Stimulated activated CD4-positive, alpha-beta T cell treated with anti-CD3 and anti-CD28 coated beads, Interleukin-15, amount 100 ng/mL, for 48 hours (primary cell): ENCODE measurements around the gene TCF12.

ENCODE experiments used
- DNase-seq, 2 donors: peaks; one replicate each; pipeline ENCODE4 v3.0.0-alpha.2; 2020; ENCODE audit warnings: low read depth in 2 of 2

TCF12 gene

DNA sequence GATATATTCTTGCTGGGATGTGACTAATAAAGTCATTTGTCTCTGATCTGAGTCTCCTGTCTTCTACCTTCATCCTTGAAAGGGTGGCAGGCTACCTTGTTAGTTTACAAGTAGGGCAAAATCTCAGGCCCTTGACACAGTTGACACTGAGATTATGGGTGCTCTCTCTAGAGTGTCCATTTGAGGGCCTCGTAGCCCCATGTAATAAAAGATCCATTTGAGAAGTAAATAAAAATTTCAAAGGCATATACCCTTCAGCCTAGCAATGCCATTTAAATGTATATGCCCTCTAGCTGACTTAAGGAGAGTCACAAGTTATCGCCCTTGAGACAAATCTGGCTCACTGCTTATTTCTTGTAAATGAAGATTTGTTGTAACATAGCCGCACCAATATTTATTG is 98.6 kb downstream of the TCF12 start:
- DNase-seq: no peak

DNA sequence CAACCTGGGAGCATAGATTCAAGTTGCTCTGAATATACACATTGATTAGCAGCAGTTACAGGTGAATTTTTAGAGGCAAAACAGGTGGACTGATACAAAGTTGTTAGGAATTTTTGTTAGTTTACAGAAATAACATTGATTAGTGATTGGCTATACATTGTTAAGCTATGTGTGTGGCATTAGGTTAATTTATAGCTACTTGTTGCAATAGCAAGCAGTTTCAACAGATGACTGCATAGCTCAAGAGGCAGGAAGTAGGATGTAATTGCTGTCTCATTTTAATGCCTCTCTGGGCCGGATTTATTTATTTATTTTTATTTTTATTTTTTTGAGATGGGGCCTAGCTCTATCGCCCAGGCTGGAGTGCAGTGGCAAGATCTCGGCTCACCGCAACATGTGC is 99.7 kb downstream of the TCF12 start:
- DNase-seq: no peak

DNA sequence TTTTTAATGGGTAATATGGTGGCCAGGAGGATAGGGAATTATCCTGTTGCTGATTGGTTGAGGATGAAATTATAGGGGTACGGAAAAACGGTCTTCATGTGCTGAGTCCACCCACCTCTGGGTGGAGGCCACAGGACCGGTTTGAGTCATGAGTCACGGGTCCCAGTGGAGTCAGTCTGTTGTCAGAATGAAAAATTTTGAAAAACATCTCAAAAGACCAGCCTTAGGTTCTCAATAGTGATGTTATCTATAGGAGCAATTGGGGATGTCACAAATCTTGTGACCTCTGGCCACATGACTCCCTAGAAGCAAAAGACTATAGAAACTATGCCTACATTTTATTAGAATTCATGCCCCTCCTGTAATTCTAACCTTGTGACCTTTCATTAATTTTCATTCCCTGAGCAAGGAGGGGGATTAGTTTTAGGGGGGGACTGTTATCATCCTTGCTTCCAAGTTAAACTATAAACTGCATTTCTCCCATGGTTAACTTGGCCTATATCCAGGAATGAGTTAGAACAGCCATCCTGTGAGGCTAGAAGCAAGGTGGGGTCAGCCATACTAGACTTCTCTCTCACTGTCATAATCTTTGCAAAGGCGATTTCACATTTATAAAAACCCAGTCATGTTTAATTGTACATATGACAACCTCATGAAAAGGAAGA is 101.2 kb downstream of the TCF12 start:
- no peak for DNase-seq

DNA sequence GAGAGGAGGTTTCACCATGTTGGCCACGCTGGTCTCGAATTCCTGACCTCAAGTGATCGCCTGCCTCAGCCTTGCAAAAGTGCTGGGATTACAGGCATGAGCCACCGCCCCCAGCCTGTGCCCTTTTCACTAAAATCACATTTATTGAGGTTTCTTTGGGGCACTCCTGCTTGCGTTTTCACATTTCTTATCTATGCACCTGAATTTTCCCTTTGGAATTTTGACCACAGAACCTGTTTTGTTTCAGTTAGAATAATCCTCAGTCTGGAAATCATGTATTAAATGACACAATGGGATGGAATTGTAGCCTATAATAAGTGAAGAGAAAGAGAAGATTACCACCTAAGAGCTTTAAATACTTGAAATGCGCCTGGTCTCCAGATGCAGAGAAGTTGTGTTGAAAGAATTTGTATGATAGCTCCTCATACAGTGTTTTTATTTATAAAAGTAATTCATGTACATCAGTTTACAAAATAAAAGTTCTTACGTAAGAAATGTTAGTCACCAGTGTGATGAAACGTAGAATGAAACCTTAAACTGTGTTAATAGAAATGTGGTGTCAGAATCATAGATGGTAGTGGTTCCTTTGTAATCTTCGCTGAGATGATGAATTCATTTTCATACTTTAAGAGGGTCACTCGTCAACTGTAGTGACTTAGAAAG is 107.0 kb downstream of the TCF12 start:
- no peak for DNase-seq

DNA sequence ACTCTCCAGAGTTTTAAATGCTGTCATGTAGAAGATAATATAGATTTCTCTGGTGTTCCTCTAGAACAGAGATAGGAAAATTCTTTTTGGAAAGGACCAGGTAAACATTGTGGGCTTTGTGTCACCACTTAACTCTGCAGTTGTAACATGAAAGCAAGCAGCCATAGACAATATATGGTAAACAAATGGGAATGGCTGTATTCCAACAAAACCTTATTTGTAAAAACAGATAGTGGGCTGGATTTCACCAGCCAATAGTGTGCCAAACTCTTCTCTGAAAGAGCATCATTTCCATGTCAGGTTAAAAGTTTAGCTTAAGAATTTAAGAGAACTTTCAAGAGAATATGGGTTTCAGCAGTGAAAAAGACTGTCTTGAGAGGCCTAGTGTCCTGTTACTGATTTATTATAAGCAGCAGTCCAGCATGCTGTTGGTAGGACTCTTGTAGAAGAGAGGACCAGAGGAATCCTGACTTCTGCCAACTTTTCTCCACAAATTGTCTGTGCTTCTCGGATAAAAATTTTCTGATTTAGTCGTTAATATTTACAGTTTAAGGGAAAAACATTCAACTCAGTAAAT is 107.7 kb downstream of the TCF12 start:
- DNase-seq: no peak

DNA sequence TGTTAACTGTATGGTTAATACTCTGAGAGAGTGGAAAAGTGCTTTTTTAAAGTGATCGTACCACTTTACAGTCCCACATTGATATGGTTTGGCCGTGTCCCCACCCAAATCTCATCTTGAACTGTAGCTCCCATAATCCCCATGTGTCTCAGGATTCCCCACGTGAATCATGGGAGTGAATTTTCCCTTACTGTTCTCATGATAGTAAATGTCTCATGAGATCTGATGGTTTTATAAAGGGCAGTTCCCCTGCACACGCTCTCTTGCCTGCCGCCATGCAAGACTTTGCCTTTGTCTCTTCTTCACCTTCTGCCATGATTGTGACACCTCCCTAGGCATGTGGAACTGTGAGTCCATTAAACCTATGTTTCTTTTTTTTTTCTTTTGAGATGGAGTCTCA is 109.2 kb downstream of the TCF12 start:
- no peak for DNase-seq

DNA sequence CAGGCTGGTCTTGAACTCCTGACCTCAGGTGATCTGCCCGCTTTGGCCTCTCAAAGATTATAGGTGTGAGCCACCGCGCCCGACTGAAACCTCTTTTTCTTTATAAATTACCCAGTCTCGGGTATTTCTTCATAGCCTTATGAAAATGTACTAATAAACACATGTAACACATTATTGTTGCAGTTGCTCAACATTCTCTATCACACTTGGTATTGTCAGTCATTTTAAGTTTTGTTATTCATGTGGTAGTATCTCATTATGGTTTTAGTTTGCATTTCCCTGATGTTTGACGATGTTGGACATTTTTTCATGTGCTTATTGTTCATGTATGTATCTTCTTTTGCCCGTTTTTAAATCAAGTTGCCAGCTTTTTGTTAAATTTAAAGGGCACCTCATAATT is 109.7 kb downstream of the TCF12 start:
- no peak for DNase-seq

DNA sequence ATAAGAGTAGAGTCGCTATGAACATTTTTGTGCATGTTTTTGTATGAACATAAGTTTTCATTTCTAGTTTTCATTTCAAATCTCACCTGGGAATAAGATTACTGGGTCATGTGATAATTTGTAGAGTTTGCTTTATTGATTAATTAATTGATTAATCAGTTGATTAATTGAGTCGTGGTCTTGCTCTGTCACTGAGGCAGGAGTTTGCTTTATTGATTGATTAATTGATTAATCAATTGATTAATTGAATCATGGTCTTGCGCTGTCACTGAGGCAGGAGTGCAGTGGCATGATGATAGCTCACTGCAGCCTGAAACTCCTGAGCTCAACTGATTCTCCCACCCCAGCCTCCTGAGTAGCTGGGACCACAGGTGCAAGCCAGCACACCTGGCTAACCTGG is 111.6 kb downstream of the TCF12 start:
- no peak for DNase-seq

DNA sequence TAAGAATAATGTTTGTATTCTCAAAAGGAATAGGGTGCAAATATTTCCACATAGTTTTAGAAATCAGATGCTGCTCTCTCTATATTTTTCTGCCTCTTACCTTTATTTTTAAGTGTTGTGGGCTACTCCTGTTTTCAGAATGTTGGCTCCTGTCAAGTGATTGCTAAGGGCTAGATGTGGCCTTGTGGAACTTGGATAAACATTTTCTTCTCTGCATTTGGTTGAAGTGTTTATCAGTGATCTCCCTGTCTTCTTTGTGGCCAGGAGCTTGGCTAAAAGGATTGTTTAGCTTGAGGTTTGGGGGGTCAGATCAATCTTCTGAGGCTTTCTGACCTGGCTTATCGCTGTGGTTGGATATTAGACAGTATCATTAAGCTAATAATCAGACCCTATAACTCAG is 112.6 kb downstream of the TCF12 start:
- DNase-seq: no peak

DNA sequence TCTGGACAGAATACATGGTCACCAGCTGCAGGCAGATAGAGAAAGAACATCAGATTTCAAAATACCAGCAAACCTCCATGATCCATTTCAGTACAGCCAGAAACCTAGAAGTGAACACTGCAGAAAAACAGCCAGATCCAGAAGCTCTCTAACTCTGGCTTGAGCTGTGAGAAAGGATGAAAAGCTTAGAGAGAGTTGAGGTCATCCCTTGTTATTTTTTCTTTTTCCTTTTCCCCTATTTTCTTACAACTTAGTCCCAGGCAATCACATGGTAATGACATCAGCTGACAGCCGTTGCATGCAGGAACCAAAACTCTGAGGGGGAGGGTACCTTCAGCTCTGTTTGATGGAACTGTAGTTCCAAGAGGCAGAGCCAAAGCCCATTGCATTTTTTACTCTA is 113.2 kb downstream of the TCF12 start:
- no peak for DNase-seq

DNA sequence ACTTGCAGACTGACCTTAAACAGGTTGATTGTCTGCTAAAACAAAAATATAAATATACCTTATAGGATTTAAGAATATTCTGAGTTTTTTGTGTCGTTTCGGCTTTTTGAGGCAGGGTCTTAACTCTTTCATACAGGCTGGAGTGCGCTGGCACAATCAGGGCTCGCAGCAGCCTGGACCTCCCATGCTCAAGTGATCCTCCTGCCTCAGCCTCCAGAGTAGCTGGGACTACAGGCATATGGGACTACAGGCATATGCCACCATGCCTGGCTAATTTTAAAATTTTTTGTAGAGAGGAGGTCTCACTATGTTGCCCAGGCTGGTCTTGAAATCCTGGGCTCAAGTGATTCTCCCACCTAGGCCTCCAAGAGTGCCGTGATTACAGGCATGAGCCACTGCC is 113.9 kb downstream of the TCF12 start:
- DNase-seq: no peak

DNA sequence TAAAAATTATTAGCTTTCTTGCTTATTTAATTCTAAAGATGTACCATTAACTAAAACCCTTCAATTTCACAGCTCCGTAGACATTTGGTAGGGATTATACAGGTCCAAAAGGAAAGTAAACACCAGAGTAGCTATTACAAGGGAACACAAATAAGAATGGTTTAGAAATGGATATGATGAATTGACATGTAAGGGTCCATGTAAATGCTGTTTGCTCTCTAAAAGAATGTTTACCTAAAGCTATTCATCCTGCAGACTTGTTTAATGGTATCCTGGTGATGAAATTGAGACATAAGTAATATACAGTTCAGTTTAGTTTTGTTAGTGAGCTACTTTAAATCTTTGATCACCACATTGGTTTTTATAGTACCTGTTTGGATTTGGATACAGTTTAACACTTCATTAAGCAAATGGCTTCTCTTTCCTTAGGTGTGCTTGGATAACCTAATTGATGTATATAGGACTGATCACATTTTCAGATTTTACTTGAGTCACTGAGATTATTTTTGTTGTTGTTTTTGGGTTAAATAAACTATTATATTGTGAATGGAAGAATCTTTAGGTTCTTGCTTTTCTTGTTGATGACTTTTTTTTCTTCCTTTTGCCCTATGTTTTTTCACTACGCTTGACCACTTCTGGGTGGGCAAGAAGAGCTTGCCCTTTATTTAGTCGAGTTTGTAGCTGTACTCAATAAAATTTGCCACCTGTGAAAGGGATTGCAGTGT is 115.4 kb downstream of the TCF12 start:
- DNase-seq: no peak

DNA sequence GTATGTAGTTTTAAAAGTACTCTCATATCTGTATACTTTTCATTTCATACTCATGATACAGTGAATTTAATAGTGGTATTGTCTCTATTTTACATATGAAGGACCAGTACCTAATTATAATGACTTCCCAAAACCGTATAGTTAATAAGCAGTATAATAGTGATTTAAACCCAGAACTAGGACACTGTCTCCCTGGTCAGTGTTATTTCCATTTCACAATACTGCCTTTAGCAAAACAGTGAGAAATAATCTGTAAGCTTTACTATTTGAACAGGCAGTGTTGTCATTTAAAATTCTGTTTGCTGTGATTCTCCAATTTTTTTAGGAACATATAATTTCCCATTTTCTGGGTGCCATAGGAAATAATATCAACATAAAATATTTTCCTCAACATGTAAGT is 116.2 kb downstream of the TCF12 start:
- no peak for DNase-seq

DNA sequence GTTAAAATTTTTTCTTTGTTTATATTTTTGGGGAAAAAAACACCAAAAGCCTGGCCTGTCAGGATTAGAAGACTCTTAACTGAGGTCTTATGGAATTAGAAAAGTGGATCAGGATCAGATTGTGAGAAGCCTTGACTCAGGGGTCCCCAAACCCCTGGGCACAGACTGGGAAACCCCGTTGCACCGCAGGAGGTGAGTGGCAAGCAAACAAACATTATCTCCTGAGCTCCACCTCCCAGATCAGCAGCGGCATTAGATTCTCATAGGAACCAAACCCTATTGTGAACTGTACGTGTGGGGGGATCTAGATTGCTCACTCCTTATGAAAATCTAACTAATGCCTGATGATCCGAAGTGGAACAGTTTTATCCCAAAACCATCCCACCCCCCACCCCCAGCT is 117.2 kb downstream of the TCF12 start:
- DNase-seq: no peak

DNA sequence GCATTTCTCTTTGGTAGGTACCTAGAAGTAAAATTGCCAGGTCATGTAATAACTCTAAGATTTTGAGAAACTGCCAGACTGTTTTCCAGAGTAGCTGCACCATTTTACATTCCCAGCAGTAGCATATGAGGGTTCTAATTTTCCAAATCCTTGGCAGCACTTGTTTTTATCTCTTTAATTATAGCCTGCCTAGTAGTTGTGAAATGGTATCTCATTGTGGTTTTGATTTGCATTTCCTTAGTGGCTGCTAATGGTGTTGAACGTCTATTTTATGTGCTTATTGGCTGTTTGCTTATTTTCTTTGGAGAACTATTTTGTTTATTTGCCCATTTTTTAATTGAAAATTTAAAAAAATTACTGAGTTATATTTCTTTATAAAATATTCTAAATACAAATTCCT is 117.9 kb downstream of the TCF12 start:
- DNase-seq: no peak

DNA sequence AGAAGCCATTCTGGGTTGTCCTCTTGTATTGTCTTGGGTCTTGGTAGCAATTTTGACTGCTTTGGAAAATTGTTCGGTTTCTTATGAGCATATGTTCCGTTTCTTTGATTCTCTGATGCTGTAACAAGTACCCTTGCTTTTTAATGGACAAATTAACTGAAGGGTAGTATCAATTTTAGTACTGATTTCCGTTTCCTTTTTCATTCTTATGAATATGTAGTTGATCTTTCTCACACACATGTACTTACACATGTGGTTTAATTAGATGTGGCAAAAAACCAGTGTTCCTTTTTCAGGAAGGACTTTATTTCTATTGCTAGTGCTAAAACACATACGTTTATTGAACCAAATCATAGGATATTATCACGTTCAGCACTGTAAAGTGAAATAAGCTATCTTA is 119.1 kb downstream of the TCF12 start:
- no peak for DNase-seq

DNA sequence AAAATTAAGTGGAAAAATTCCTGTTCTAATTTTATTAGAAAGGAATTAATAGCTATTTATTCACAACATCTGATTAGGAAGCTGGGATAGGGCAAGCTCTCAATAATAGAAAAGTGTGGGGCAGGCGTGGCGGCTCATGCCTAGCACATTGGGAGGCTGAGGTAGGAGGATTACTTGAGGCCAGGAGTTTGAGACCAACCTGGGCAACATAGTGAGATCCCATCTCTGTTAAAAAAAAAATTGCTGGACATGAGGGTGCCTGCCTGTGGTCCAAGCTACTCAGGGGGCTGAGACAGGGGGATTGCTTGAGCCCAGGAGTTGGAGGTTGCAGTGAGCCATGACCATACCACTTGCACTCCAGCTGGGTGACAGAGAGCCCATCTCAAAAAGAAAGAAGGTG is 119.6 kb downstream of the TCF12 start:
- no peak for DNase-seq

DNA sequence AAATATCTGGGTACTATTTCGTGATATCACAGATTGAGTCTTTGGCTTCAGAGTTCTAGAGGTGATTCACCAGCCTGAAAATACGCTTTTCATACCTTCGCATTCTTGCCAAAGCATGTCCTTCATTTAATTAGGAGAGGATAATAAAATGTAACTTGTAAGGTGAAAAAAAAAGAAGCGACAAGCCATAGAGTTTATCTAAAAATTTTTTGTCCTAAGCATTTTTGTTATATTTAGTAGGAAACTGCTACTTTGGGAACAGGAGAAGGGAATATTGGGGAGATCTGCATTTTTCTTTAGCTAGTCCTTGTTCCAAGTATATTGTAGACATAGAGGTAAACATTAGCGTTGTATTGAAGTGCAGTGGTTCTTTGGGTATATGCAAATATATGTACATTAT is 120.1 kb downstream of the TCF12 start:
- DNase-seq: no peak

DNA sequence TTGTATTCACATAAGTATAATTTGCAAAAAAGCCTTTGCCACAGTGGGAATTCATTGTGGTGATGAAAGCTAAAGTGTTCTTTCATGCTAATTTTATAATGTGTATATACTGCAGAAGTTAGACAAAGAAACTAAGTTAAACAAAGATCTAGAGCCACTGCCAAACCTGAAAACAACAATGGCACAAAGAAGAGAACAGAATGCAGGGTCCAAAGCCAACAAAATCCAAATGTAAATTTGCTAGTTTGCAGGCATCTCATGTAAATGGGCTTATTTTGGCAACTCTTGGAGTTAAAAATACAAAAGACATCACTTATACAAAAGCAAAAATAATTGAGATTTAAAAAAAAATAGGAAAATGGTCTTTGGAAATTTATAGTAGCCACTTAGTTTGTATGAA is 123.0 kb downstream of the TCF12 start:
- no peak for DNase-seq

DNA sequence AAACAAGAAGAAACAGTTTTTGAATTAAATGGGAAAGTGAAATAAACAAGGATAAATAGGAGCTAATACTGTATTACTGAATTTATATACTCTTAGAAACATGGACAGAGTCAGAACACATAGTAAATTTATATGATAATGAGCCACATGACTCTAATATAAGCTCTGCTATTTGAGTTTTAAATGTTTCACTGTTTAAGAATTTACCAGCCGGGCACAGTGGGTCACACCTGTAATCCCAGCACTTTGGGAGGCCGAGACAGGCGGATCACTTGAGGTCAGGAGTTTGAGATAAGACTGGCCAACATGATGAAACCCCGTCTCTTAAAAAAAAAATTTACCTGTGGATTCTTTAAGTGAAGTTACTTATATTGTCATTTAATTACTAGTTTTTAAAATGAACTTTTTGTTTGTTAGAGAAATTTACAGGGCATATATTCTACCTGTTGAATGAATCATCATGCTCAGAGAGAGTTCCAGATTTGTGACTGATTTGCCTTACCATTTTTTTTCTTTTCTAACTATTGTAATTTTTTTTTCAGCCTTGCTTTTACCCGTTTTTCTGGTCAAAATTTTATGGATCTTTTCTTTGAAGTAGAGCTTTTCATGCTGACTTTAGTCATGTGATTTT is 125.7 kb downstream of the TCF12 start:
- no peak for DNase-seq

DNA sequence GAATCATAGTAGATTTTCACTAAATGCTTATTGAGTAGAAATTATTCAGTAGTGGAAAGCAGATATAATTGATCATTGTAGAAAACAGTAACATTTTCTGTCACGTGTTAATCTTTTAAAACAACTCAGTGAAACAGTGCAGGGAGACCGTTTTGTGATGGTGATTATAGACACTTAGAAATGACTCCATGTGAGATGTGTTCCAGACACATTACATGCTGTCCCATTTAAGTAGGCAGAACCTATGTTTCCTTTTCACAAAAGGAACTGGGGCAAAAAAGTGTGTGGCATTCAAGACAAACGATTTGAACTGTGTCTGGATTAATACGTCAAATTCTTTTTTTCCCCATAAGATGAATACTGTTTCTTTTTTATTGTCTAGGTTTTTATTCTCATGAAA is 126.5 kb downstream of the TCF12 start:
- no peak for DNase-seq

DNA sequence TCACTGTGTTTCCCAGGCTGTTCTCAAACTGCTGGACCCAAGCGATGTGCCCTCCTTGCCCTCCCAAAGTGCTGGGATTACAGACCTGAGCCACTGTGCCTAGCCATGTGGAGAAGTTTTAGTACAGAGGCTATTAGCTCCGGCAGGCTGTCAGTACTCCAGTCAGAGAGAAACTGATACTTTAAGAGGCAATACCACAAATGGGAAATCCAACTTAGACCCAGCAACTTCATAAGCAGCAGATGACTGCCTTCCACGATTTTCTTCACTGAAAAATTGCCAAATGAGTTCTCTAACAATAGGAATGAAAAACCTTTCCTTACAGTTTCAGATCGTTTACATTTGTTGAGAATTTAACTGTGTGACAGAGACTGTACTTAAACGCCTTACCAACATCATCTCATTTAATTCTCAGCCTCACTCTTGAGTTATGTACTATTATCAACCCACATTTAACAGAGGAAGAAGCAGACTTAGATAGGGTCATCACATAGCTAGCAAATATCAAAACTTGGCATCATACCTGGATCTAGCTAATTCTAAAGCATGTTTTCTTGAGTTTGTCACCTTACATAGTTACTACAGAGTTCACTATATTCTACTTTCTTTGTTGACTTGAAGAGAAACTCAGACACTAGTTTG is 127.4 kb downstream of the TCF12 start:
- no peak for DNase-seq
